SK-N-SH treated with all-trans-retinoic acid at 6 μM for 48 hours (cell line): ENCODE data around the gene APOBEC3H.

Source experiments
- CSDC2 ChIP-seq: fragments of 250-450 bp; sonication (Bioruptor Pico); IDR thresholded peaks from 2 replicates; pipeline ENCODE4 v1.5.0; 2020; ENCODE audit warnings: mild to moderate bottlenecking, moderate library complexity
- PPARA ChIP-seq: fragments of 250-450 bp; sonication (Bioruptor Pico); IDR thresholded peaks from 2 replicates; pipeline ENCODE4 v1.5.0; 2020; ENCODE audit warnings: mild to moderate bottlenecking, borderline replicate concordance
- RARB ChIP-seq: fragments of 250-450 bp; sonication (Bioruptor Pico); IDR thresholded peaks from 2 replicates; pipeline ENCODE4 v1.8.0; 2021; ENCODE audit warnings: mild to moderate bottlenecking, moderate library complexity
- ZFP30 ChIP-seq: fragments of 450-650 bp; formaldehyde crosslinking; IDR thresholded peaks from 2 replicates; pipeline ENCODE4 v1.5.0; 2022; ENCODE audit warnings: mild to moderate bottlenecking, moderate library complexity
- TF ChIP-seq, protein P1 (sequence below): fragments of 250-450 bp; sonication (Bioruptor Pico); IDR thresholded peaks from 2 replicates; pipeline ENCODE4 v1.5.1; 2020; ENCODE audit warnings: low read depth, mild to moderate bottlenecking, moderate library complexity

- TF ChIP-seq PPARA, result no peak
- TF ChIP-seq ZFP30 (CRISPR knock-in tag), result no peak
- TF ChIP-seq, protein P1, sequence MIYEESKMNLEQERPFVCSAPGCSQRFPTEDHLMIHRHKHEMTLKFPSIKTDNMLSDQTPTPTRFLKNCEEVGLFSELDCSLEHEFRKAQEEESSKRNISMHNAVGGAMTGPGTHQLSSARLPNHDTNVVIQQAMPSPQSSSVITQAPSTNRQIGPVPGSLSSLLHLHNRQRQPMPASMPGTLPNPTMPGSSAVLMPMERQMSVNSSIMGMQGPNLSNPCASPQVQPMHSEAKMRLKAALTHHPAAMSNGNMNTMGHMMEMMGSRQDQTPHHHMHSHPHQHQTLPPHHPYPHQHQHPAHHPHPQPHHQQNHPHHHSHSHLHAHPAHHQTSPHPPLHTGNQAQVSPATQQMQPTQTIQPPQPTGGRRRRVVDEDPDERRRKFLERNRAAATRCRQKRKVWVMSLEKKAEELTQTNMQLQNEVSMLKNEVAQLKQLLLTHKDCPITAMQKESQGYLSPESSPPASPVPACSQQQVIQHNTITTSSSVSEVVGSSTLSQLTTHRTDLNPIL (CRISPR knock-in tag), result no peak
- TF ChIP-seq RARB, result no peak
- no peak for TF ChIP-seq CSDC2 (CRISPR knock-in tag)
Measured at GRCh38 chr22:39101226-39101625, 4.2 kb downstream of the APOBEC3H start.
